Neural cell (in vitro differentiated cells): ENCODE results near the gene LRRC52.

ENCODE experiments used
- CTCF ChIP-seq: fragments of 450-650 bp; IDR thresholded peaks from 2 replicates; pipeline ENCODE4 v1.5.1; 2014; ENCODE audit warnings: antibody characterized with exemption, mild to moderate bottlenecking, moderate library complexity; ENCODE audit not compliant: poor library complexity, severe bottlenecking
- EP300 ChIP-seq: fragments of 450-650 bp; conservative IDR thresholded peaks from 2 replicates; pipeline ENCODE4 v1.6.1; 2014; ENCODE audit warnings: antibody characterized with exemption, mild to moderate bottlenecking, moderate library complexity; ENCODE audit not compliant: poor library complexity, severe bottlenecking
- EZH2 ChIP-seq: fragments of 200-600, 300-800 bp; shearing (Covaris generic), sonication (generic); IDR thresholded peaks from 2 replicates; pipeline ENCODE4 v1.6.1; 2014; ENCODE audit warnings: antibody characterized with exemption, low read length, borderline replicate concordance, mild to moderate bottlenecking; ENCODE audit not compliant: insufficient read depth, poor library complexity, severe bottlenecking
- MXI1 ChIP-seq: fragments of 450-650 bp; conservative IDR thresholded peaks from 2 replicates; pipeline ENCODE4 v1.6.1; 2014; ENCODE audit warnings: antibody characterized with exemption, mild to moderate bottlenecking; ENCODE audit not compliant: poor library complexity, severe bottlenecking
- POLR2AphosphoS5 ChIP-seq: IDR thresholded peaks from 2 replicates; pipeline ENCODE4 v1.6.1; 2012
- TAF1 ChIP-seq: IDR thresholded peaks from 2 replicates; pipeline ENCODE4 v1.6.1; 2012; ENCODE audit warnings: low read depth

- TF ChIP-seq EZH2, result no peak
- no peak for TF ChIP-seq CTCF
- TF ChIP-seq EP300, result no peak
- TF ChIP-seq MXI1, result no peak
- no peak for TF ChIP-seq POLR2AphosphoS5
- no peak for TF ChIP-seq TAF1
These were observed 22.1 kb downstream of the LRRC52 start for GRCh38 chr1:165565751-165566490.
